Measurements from ENCODE around the gene MLLT10.

Gene MLLT10

DNA sequence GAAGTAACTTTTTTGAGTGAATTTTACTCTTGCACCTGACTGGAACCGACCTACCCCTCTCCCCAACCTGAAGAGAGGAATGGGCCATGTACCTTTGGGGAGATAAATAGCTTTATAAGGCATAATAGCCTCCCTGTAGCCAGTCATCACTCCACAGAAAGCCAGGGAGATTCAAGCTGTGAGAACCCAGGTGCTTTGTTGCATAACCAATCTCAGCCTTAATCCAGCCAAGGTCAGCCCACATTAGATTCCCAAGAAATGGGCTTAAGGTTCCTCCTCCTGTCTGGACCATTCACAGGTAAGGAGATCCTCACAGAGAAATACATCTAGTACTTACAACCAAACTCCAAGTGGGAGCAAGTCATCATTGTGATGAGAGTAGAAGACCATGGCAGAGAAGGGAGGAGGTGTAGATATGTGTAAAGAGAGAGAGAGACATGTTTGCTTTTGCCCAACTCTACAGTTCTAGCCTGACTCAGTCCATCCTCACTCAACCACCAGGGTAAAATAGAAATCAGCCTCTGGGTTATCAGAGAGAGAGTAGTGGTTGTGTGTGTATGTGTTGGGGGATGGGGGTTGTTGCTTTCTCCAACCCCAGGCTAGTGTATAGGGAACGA lies 32.2 kb upstream of the MLLT10 start:
- no peak for DNase-seq

DNA sequence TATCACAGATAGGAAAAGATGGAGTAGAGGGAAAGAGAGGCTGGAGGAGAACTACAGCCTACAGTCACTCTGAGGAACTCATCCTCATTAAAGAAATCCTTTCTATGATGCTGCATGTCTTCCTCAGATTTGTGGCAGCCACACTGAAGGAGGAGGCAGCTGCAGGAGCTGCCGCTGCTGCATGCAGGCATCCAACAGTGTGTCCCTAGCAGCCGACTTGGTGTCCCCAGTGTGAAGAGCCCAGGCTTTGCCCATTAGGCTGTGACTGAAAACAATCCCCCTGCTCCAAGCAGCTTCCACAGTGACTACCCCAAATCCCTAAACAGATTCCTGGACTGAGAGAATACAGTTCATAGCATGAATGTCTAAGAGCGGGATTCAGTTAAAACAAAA lies 31.7 kb upstream of the MLLT10 start:
- no peak for DNase-seq

DNA sequence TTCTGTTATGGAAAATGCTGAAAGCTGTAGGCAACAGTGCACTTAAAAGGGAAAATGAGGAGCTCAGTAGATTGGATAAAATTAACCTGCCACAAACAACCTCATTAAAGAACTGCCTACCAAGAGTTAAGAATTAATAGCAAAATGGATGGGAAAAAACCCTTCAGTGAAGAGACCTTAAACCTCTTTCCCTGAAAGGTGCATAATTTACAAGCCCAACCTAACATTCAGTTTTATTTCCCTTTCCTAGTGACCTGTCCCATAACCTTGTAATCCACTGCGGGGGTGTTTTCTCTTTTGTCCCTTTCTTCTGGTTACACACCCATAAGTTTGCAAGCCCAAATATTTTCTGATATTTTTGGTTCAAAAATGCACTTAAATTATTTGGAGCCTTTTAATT lies 30.5 kb upstream of the MLLT10 start:
- DNase-seq, result no peak

DNA sequence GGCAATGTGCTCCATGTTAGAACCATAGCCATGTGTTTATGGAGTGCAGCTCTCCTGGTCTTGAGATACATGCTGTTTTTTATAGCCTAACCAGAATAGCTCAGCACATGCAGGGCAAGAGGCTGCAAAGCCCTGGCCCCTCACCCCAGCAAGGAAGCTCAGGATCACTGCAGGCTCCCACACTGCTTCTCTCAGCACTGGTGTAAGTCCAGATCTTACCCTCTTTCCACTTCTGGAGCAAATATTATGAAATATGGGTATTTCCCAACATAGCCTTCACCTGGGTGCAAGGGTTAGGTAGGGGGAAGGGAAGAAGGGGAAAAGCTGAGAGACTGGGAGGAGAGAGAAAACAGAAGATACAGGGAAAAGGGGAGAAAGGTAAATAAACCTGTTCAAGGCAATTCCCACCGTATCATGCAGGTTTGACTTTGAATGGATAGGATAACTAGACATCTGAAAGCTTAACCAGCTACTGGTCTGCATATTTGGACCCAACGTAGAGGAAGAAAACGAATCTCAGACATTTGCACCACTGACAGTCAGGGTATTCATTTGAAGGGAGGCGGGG lies 28.2 kb upstream of the MLLT10 start:
- DNase-seq, result no peak

DNA sequence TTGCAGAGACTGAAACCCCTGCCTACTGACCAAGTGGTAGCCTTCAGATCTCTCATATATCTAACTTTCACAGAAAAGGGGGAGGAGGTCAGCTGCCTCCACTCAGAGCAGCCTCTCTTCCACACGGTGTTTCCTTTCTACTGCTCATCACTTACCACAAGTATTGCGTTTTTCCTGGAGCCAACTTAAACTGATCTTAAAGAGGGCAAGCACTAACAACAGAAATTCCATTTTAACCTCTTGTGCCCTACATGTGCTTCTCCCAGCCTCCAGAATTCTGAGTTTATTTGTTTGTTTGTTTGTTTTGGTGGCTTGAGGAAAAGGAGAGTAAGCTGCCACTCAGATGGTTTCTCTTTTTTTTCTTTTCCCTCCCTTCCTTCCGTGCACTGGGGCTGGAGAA lies 27.7 kb upstream of the MLLT10 start:
- DNase-seq, result peak; percentile 16

DNA sequence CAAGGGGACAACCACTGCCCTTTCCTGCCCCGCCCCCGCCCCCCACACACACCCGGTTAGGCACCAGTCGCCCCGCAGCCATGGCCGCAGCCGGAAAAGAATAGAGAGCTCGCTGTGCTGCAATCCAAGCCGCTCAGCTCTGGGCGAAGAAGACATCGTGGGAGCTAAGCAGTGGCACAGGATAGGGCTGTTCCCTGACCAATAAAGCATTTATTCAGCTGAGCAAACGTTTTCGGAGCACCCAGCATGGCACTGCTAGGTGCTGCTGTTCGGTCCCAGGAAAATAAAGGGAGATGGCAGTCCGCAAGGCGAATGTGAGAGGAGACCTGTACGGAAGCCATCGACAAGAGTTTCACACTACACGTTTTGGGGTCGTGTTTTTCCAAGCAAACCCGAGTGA lies 26.9 kb upstream of the MLLT10 start:
- no peak for DNase-seq

DNA sequence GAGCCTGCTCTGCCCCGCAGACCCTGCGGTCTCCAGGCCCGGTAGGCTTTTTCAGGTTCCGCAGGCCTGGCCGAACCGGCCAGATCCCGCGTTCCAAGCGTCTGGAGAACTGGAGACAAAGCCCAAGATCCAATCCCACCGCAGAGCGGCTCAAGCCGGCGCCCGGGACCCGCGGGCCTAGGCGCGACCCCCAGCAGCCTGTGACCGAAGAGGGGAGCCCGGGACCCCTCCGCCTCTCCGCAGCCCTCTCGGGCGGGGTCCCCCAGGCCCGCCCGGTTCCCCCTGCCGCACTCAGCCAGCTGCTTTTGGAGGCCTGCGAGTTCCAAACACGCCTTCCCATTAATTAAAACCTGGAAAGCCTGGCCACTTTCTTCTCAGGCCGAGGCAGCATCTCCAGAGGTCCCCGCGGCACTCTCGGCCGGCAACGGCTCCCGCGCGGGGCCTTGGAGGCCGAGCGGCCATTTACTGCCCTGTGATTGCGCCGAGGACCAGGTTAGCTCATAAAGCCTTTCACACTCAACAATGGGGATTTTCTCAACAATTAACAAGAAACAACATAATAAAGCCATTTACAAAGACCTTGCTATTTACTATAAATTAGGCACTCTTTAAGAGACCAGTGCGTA lies 25.2 kb upstream of the MLLT10 start:
- no peak for DNase-seq

DNA sequence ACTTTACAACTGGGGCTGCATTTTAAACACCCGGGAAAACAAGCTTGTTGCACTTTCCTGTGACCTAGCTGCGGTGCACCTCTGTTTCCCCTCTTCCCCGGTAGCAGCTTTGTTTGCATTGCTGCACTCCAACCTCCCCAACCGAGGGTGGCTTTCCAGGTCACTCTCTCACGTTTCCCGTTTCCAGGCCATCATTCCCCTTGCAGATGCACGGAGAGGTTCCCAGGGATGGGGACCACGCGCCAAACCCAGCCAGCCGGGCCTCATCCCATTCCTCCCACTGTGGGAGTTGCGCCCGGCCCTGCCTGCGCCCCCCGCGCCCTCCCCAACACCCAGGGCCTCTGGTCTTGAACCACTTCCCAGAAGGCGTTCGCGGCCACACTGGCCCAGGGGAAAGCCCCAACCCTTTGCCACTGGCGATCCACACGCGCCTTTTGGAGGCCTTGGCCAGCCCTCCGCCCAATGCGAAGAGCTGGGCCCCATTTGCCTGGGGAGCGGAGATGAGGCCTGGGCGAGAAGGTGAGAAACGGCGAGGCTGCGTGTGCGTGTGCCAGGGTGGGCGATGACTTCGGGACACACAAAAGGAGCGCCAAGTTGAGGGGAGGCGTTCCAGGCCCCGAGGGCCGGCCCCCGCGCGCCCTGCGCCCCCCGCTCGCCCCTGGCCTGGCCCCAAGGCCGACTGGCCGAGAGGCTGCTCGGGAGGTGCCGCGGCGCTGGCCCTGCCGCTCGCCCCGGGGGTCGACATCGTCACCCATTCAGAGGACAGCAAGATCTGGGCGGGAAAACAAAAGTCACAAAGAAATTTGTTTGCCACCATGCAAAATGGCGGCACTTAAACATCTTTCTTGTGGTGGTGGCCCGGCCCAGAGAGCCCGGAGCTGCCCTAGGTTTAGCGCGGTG lies 24.4 kb upstream of the MLLT10 start:
- no peak for DNase-seq

DNA sequence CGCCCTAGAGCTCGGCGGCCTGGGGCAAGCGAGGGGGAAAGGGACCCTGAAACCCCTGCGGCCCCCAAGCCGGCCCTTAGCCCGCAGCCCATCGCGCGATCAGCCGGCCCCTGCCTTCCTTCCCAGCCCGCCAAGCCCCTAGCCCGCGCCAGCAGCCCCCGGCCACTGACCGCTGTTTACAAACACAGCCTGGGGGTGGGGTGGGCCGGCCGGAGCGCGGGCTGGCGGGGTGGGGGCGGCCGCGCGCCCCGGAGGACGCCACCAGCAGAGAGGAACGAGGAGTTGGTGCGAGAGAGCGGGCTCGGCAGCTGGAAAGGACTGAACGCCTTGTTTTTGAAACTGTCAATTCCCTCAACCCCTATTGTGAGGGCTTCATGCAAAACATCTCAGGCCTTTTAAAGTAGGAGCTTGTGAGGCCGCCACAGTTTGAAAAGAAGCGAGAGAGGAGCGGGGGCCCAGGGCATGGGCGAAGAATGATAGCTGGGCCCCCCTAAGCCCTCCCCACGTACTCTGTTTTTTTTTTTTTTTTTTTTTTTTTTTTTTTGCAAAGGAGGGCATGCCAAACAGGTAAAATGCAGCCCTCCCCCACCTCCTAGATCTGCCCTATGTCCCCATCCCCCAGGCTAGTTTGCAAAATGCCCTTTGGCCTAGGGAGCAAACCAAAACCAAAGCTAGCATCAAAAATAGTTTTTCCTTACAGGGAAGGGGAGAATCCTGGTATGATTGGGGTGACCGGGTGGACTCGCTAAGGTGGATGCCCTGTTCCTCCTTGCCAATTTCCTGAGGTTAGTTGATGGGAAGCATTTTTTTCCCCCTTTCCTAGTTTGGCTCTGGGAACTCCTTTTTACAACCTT lies 23.6 kb upstream of the MLLT10 start:
- no peak for DNase-seq

DNA sequence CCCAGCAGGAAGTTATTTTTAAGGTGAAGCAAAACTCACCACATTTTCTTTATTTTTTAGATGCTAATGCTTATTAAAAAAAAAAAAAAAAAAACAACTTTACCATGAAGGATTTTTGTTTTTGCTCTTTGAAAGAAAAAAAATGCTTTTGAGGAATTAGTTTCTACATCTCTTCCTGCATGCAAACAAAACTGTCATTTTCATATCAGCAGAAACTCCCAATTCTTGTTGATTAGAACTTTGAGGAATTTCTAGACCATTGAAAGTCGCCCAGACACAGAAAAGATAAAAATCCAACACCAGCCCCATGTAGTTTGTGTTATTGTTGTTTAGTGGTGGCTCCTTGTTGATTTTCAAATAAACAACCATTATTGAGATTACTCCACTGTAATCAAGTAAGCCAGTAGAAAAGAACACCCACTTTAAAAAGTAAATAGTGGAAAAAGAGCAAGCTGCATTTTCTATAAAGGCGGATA lies 22.9 kb upstream of the MLLT10 start:
- no peak for DNase-seq

DNA sequence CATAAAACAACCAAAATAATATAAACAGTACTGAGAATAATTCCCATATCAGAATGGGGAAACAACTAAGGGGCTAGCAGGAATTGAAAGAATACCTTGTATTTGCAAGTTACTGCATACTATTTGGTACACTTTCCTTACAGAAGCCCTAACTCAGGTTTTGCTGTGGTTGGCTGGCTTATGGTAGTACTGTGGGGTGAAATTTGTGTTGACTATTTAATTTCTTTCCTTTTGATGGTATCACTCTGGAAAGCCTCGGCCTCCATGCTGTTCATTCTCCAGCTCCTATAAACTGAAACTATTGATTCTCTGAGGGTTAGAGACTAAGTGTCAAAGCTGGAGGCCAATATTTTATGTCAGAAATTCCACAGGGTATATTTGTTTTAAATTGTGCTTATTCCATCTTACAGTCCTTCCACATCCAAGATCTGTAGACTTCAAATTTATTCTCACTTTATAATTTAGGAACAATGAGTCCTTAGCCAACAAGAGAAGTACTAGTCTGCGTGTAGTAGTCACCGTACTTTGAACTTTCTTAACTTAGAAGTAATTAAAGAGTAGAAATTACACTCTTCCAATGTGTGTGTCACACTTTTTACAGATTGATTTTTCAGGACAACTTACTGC lies 22.0 kb upstream of the MLLT10 start:
- DNase-seq, result no peak

DNA sequence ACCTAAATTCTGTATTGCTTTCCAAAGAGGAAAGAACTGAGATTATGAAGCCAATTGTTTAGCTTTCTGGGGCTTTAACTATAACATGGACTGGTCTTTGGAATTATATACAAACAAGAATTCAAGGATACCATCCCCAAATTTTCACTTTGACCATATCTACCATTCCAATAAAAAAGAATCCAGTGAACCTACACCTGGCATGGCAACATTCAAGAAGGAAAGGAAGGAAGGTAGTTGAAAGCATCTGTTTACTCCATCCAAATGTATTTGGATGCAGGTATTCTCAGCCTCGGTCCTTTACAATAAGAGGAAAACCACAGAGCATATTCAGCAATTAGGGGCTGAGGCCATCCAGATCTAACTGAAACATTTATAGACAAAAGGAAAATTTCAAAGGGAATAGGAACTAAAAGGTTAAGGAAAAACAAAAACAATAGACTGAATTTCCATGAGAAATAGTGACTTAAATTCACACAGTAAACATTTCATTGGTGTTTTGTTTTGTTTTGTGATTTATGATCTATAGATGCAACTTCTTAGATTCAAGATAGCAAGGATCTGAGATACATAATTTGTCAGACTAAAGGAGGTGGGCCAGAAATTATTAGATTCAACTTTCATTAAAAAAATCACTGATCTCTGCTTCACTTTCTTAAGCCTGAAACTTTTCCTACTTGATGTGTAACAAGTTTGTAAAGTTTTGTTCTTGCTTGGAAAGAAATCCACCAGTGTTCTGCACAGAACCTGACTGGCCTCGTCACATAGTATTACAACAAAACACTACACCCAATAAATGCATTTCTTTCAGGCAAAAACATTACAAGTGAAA lies 21.2 kb upstream of the MLLT10 start:
- no peak for DNase-seq

DNA sequence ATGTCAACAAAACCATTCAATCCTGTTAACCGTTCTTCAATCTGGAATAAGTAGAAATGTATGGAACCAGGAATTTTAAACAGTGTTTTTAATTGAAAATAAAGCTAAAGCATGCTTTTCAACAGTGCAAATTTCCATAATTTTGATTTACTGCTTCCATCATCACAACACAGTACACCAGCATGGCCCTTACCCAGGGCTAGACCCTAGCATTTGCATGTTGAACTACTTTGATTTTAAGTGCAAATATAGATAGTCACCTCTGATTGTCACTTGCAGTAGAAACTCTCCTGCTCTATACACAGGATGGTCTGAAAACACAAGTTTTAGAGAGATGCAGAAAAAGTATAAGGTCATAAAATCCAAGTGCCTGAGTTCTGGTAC lies 20.6 kb upstream of the MLLT10 start:
- no peak for DNase-seq

DNA sequence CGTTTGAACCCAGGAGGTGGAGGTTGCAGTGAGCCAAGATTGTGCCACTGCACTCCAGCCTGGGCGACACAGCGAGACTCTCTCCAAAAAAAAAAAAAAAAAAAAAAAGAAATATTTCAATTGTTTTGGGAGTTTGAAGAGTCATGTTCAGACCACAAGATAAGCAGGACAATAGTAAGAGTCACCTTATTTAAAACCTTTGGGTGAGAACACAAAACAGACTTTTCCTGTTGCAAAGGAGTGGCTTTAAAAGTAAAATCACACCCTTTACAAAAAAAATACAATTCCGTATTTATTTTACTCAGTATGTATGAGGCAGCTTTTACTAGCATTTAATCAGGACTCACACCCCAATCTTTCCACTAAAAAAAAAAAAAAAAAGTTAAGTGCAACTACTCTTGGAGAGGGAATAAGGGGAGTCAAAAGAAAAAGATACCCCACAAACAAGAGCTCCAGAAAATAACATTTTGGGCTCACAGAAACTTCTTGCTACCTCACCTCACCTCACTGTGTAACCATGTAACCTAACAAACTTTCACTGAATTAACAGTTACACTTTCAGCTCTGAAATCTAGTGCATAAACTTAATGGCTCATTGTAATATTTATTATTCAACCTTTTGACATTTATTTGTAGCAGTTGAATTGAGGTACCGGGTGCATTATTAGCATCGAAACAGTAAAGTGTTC lies 19.8 kb upstream of the MLLT10 start:
- no peak for DNase-seq

DNA sequence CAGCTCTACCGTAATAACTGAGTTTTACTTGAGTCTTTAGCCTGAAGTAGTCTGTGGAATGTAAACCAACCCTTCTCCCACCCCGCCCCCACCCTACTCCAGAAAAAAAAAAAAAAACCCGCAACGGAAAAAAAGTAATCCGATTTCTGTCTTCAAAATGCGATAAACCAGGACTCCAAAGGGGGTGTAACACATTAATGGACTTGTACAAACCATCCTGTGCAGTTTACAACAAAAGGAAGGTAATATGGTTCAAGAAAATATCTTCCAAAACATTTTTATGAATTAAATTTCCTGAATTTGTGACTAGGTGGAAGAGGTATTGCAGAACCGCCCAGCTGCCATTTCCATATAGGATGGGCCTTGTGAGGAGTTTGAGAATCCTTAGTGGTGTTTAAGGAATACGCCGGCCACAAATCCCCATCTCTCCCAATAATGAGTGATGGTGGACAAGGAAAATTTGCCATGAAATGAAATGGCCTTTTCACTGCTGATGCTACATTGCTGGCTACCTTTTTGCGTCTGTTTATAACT lies 19.1 kb upstream of the MLLT10 start:
- no peak for DNase-seq

DNA sequence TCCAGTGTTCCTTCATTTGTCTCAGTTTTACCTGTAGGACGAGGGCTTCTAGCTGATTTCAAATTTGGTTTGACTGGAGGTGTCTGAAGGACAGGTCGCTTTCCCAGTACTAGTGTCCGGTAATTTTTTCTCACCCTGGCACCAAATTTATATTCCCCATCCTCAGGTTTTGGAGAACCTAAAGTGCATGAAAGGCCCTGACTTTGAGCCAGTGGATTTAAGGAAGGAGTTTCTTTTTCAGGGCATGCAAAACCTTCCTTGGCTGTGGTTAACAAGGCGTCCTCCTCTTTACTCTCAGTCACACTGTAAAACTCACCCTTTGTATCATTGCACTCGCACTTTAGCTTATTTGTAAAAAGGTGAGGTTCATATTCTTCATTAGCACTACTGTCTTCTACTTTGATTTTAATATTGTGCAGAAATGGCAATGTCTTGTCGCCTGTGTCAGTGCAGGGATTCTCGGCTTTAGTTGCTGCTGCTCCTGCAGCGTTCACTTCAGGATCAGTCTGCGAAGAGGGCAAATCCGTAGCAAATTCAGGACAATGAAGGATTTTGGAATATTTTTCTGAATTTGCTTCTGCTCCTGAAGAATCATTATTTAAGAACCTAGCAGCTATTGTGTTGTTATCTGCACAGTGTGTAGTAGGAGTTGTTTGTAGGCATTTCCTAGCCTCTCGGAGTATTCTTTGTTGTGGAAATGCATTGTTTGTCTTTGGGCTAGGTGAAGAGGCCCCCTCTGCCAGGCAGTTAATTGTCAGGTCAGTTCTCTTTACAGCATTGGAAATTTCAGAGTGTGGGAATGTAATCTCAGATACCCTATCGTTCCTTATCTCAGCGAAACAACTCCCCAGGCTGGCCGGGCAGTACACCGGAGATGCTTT lies 18.4 kb upstream of the MLLT10 start:
- DNase-seq, result no peak

DNA sequence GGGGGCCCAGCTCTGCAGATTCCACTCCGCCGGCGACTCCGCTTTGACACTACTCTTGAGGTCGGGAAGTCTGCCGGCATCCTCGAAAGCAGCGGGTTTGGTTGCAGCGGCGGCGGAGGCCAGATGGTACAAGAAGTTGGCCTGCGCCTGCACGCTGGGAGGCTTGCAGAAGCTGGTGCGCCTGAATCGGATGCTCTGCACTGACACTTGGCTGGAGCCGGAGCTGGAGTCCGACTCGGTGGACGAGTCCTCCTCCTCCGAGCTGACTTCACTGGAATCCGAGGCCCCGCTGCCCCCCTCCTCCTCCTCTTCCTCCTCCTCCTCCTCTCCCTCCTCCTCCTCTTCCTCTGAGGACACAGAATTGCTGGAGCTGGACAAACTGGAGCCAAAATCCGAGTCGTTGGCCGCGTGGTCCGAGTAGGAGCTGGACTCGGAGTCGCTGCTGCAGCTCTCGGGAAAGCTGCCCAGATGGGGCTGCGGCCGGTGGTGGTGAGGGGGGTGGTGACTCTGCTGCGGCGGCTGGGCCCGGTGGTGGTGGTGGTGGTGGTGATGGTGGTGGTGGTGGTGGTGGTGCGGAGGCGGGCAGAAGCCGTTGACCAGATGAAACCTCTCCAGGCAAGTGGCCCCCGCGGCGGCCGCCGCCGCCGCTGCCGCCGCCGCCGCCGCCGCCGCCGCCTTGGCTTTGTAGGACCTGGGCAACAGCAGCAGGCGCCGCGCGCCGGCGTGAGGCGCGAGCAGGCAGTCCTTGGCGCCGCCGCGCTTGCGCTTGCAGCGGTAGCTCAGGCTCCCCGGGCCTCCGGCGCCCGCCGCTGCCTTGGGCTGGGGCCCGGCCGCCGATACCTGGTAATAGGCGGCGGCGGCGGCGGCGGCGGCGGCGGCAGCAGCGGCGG lies 17.5 kb upstream of the MLLT10 start:
- DNase-seq, result peak; percentile 36

All from MV-4-11 (cell line).